GM19238 (cell line): ENCODE measurements around the gene PTGES3L.
"Not testable (repeated sequence)": the region's sequence is repeated elsewhere in the genome, so short reads cannot be mapped to it uniquely, and the experiment has no call there.

ENCODE experiments used
- DNase-seq: peaks from one replicate; pipeline ENCODE4 v3.0.0; 2011; ENCODE audit warnings: low spot score; ENCODE audit not compliant: insufficient read length

Gene PTGES3L

GRCh38 chr17:43014649-43015542, 35.0 kb upstream of the PTGES3L start:
- no peak for DNase-seq

GRCh38 chr17:43014020-43014648, 34.3 kb upstream of the PTGES3L start:
- no peak for DNase-seq

GRCh38 chr17:43013296-43013695, 33.4 kb upstream of the PTGES3L start:
- DNase-seq = no peak

GRCh38 chr17:43011728-43012472, 32.0 kb upstream of the PTGES3L start:
- no peak for DNase-seq

- DNase-seq = no peak
Observed at GRCh38 chr17:43010667-43011308, 30.9 kb upstream of the PTGES3L start.

GRCh38 chr17:43006639-43007551, 27.0 kb upstream of the PTGES3L start, which contains the start of gene IFI35:
Gene IFI35 (plus strand): TSS chr17:43006784. CDS start chr17:43006948, 164 bp downstream.
- DNase-seq = peak; percentile 87

- DNase-seq = no peak
Observed at GRCh38 chr17:43003542-43004172, 23.8 kb upstream of the PTGES3L start.

GRCh38 chr17:43000894-43001293, 21.0 kb upstream of the PTGES3L start:
- not testable (repeated sequence) for DNase-seq

- DNase-seq = no peak
Observed at GRCh38 chr17:42999003-42999525, 19.2 kb upstream of the PTGES3L start.

GRCh38 chr17:42997984-42998938, 18.4 kb upstream of the PTGES3L start, which contains the start of gene RPL27:
Gene RPL27 (plus strand): TSS chr17:42998419. CDS start chr17:42998751, 332 bp downstream.
- DNase-seq = peak; percentile 90

- no peak for DNase-seq
Observed at GRCh38 chr17:42997390-42997983, 17.6 kb upstream of the PTGES3L start.

GRCh38 chr17:42993913-42994312, 14.0 kb upstream of the PTGES3L start:
- not testable (repeated sequence) for DNase-seq

- no peak for DNase-seq
Observed at GRCh38 chr17:42992872-42993271, 13.0 kb upstream of the PTGES3L start.

- DNase-seq = no peak
Observed at GRCh38 chr17:42991471-42991870, 11.6 kb upstream of the PTGES3L start.

GRCh38 chr17:42989726-42990652, 10.1 kb upstream of the PTGES3L start:
- no peak for DNase-seq

- DNase-seq = no peak
Observed at GRCh38 chr17:42989141-42989540, 9.3 kb upstream of the PTGES3L start.

- peak; percentile 71 for DNase-seq
Observed at GRCh38 chr17:42985225-42985624, 5.3 kb upstream of the PTGES3L start.
